ENCODE measurements around the gene ATXN3.

ATXN3 gene

DNA sequence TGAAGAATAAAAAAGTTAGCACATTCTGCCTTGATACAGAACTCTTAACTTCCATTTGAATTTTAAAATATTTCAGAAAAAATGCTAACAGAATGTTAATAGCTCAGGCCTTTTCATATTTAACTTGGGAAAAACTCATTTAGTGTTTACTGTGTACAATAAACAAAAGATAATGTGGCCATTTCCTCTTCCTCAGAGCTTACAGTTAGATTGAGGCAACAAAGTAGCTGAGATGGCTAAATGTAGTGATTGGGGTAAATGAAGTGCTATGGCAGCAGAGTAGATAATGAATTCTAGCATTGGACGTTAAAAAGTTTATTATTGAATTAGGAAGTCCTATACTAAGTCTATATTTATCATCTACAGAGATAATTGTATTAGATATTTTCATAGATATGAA lies 28.1 kb upstream of the ATXN3 start:
- TF ChIP-seq, protein P1, sequence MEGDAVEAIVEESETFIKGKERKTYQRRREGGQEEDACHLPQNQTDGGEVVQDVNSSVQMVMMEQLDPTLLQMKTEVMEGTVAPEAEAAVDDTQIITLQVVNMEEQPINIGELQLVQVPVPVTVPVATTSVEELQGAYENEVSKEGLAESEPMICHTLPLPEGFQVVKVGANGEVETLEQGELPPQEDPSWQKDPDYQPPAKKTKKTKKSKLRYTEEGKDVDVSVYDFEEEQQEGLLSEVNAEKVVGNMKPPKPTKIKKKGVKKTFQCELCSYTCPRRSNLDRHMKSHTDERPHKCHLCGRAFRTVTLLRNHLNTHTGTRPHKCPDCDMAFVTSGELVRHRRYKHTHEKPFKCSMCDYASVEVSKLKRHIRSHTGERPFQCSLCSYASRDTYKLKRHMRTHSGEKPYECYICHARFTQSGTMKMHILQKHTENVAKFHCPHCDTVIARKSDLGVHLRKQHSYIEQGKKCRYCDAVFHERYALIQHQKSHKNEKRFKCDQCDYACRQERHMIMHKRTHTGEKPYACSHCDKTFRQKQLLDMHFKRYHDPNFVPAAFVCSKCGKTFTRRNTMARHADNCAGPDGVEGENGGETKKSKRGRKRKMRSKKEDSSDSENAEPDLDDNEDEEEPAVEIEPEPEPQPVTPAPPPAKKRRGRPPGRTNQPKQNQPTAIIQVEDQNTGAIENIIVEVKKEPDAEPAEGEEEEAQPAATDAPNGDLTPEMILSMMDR (conservative IDR thresholded peaks at IDR 0.05; ENCODE audit: low read depth, low read length): no peak

DNA sequence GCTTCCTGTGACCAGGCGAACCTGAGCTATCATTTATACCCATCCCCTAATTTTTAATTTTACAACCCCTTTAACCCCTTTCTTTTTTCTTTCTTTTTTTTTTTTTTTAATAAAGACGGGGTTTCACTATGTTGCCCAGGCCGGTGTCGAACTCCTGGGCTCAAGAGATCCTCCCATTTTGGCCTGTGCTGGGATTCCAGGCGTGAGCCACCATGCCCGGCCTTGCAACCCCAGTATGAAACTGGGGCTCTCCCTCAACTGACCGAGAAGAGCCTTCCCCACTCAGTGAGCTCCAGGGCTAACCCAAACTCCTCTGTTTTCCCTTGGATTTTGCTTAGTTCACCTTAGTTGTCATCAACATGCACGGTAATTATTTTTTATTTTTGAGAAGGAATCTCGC lies 16.4 kb upstream of the ATXN3 start:
- H3K4me3 ChIP-seq (ENCODE audit: low read length): peak overlapping the region; percentile 95
- TF ChIP-seq, protein P1 (conservative IDR thresholded peaks at IDR 0.05; ENCODE audit: low read depth, low read length): no peak
- DNase-seq (ENCODE audit: low read depth): no peak

More for the DNA sequence above, 28.1 kb upstream of the ATXN3 start:
- no peak for DNase-seq (ENCODE audit: low read depth)
- no peak overlapping the region for H3K4me3 ChIP-seq (ENCODE audit: low read length)

GRCh38 chr14:92122351-92122677 lies 15.9 kb upstream of the ATXN3 start:
- no peak for DNase-seq (ENCODE audit: low read depth)
- H3K4me3 ChIP-seq (ENCODE audit: low read length): peak overlapping the region; percentile 95
- TF ChIP-seq, protein P1 (conservative IDR thresholded peaks at IDR 0.05; ENCODE audit: low read depth, low read length): no peak

GRCh38 chr14:92121670-92122350 lies 15.4 kb upstream of the ATXN3 start, which contains the start of the genes CPSF2 and NDUFB1:
Gene CPSF2, plus strand, starts transcription at chr14:92121969. Its CDS starts 9,016 bp downstream, at chr14:92130985.
Gene NDUFB1, minus strand, starts transcription at chr14:92121706. Its CDS starts 4,069 bp downstream, at chr14:92117637.
- no peak for DNase-seq (ENCODE audit: low read depth)
- H3K4me3 ChIP-seq (ENCODE audit: low read length): peak within 1 kb of the TSS; percentile 95
- TF ChIP-seq, protein P1 (conservative IDR thresholded peaks at IDR 0.05; ENCODE audit: low read depth, low read length): no peak

DNA sequence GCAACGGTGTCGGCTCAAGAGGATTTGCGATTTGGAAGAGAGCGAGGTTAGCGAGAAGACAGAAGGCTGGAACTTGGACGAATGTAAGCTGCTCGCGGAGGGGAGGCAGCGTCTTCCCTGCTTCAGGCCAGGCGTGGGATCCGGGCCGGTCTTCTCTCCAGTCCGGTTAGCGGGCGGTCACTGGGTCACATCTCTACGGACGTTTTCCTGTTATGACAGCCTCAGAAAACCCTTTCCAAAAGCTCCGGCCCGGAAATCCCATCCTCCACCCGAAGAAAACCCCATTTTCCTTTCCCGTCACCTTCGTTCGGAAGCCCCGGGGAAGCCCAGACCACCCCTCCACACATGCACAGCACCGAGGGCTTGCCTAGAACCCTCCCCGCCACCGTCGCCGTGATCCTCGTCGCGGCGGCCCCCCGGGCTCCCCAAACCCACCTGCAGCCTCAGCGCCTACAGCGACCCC lies 14.9 kb upstream of the ATXN3 start:
- no peak for DNase-seq (ENCODE audit: low read depth)
- TF ChIP-seq, protein P1 (conservative IDR thresholded peaks at IDR 0.05; ENCODE audit: low read depth, low read length): no peak
- peak overlapping the region; percentile 95 for H3K4me3 ChIP-seq (ENCODE audit: low read length)

DNA sequence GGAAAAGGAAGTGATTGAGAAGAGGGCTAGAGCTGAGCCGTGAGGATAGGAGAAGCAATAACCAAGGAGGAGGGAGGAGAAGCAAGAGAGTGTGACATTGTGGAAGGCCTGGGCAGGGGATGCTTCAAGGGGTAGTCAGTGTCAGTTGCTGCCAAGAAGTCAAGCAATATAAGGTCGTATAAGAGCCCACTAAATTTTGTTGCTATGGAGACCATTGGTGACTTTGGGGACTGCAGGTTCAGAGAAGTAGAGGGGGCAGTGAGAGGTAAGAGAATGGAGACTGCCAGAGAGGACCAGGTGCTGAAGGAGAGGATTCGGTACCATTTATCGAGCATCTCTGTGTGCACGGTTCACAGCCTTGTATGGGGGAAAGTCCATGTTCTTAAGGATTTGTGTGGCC lies 3.1 kb upstream of the ATXN3 start:
- H3K4me3 ChIP-seq (ENCODE audit: low read length): no peak overlapping the region
- no peak for DNase-seq (ENCODE audit: low read depth)
- TF ChIP-seq, protein P1 (conservative IDR thresholded peaks at IDR 0.05; ENCODE audit: low read depth, low read length): no peak

All from retinal pigment epithelial cell (primary cell).